ENCODE data around the gene ANK3.

Gene ANK3

DNA sequence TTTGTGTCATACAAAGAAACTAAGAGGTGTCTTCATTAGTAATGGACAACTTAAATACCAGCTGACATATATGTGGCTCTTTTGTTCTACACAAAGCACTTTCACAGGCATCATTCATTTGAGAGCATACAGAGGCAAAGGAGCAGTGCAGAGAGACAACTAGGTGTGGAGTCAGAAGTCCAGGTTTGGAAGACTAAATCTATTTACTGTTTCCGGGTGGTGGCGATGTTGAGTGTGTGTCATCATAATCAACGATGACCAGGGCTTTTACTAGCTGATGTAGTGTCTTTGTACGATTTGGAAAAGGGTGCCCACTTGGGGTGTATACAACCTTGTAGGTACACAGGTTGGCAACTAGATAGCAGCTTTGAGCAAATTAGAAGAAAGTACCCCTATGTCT, 287.9 kb downstream of the ANK3 start:
- Histone ChIP-seq H3K36me3 (ENCODE audit: control insufficient read depth in 1 of 2, insufficient read depth in 2 of 2, low read length in 2 of 2) (peaks cover 0 to 3% of the 10 kb centered on the region in 2 experiments), H2BK5ac (ENCODE audit: low read depth, low read length, poor library complexity) (no peak overlapping the region), H3K79me1 (ENCODE audit: low read length) (peaks cover 2% of the 10 kb centered on the region), H4K91ac (ENCODE audit: low read depth, low read length) (no peak overlapping the region), H2AFZ (ENCODE audit: insufficient read depth, low read length, poor library complexity) (no peak overlapping the region), H3K23ac (ENCODE audit: low read length) (no peak overlapping the region), H3K4me2 (ENCODE audit: low read length) (no peak overlapping the region), H3K4me3 (ENCODE audit: low read depth, low read length) (no peak overlapping the region), H2BK120ac (ENCODE audit: insufficient read depth, low read length, poor library complexity) (no peak overlapping the region), H3K14ac (ENCODE audit: low read length) (no peak overlapping the region), H3K9ac (ENCODE audit: low read length) (no peak overlapping the region), H3K9me3 (ENCODE audit: insufficient read depth, low read depth, low read length) (no peaks in the 10 kb centered on the region), H4K12ac (ENCODE audit: low read depth, low read length) (no peak overlapping the region), H3K27ac (ENCODE audit: low read depth, low read length) (no peak overlapping the region), H3K79me2 (ENCODE audit: control insufficient read depth, insufficient read depth, low read length, poor library complexity) (no peaks in the 10 kb centered on the region), H3K4ac (ENCODE audit: low read depth, low read length) (no peak overlapping the region), H2AK5ac (ENCODE audit: low read length) (no peak overlapping the region), H4K8ac (ENCODE audit: low read depth, low read length) (no peak overlapping the region), H3K18ac (ENCODE audit: low read length) (no peak overlapping the region), H3K4me1 (ENCODE audit: control insufficient read depth in 1 of 2, insufficient read depth in 2 of 2, low read length in 2 of 2) (no peaks in the 10 kb centered on the region), H2BK12ac (ENCODE audit: low read length) (peak overlapping the region; percentile 58), H3K27me3 (ENCODE audit: insufficient read depth, low read length) (no peaks in the 10 kb centered on the region)
- WGBS (ENCODE audit: extremely low coverage, insufficient coverage, insufficient read length) = no CpG with 5 or more reads among the region's 4 CpGs
- DNase-seq = no peak

DNA sequence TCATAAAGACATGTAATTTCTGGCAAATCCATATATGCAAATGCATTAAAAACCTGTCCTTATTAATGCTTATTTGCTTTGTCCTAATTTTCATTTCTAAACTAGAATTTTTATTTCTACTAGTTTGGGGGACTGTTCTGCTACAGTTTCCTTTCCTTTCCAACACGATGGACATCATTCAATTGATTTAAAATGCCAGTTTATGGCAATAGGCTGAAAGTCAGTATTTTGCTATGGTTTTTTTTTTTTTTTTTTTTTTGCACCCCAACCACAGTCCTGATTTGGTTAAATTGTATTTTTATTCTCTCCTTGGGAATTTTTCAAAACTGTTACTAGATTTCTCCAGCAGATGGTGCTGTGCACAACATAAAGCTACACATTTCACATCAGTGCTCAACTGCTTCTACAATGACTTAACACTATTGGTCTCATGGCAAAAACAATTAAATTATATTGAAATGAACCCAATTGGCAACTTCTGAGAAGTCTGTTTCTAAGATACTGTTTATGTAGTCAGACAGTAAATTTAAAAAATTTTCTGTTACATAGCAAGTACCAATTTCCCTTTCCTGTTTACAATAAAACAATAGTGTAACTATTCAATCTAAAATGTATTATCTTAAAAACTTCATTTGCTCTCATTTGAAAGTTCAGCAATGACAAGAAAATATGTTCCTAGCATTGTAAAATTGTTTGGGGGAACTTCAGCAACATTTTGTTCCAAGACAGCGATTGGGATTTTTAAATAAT, 289.5 kb downstream of the ANK3 start:
- no CpG with 5 or more reads among the region's 2 CpGs for WGBS (ENCODE audit: extremely low coverage, insufficient coverage, insufficient read length)
- Histone ChIP-seq H3K14ac (ENCODE audit: low read length) (no peak overlapping the region), H4K12ac (ENCODE audit: low read depth, low read length) (no peak overlapping the region), H3K23ac (ENCODE audit: low read length) (no peak overlapping the region), H3K36me3 (ENCODE audit: control insufficient read depth in 1 of 2, insufficient read depth in 2 of 2, low read length in 2 of 2) (peaks cover 0 to 3% of the 10 kb centered on the region in 2 experiments), H3K9me3 (ENCODE audit: insufficient read depth, low read depth, low read length) (no peaks in the 10 kb centered on the region), H3K4ac (ENCODE audit: low read depth, low read length) (no peak overlapping the region), H3K18ac (ENCODE audit: low read length) (no peak overlapping the region), H2AK5ac (ENCODE audit: low read length) (no peak overlapping the region), H4K91ac (ENCODE audit: low read depth, low read length) (no peak overlapping the region), H3K79me1 (ENCODE audit: low read length) (peaks cover 2% of the 10 kb centered on the region), H2BK12ac (ENCODE audit: low read length) (no peak overlapping the region), H4K8ac (ENCODE audit: low read depth, low read length) (no peak overlapping the region), H3K9ac (ENCODE audit: low read length) (no peak overlapping the region), H3K4me1 (ENCODE audit: control insufficient read depth in 1 of 2, insufficient read depth in 2 of 2, low read length in 2 of 2) (no peaks in the 10 kb centered on the region), H3K27me3 (ENCODE audit: insufficient read depth, low read length) (no peaks in the 10 kb centered on the region), H2AFZ (ENCODE audit: insufficient read depth, low read length, poor library complexity) (no peak overlapping the region), H3K27ac (ENCODE audit: low read depth, low read length) (no peak overlapping the region), H2BK5ac (ENCODE audit: low read depth, low read length, poor library complexity) (no peak overlapping the region), H3K79me2 (ENCODE audit: control insufficient read depth, insufficient read depth, low read length, poor library complexity) (no peaks in the 10 kb centered on the region), H3K4me3 (ENCODE audit: low read depth, low read length) (no peak overlapping the region), H2BK120ac (ENCODE audit: insufficient read depth, low read length, poor library complexity) (no peak overlapping the region), H3K4me2 (ENCODE audit: low read length) (no peak overlapping the region)
- DNase-seq = peak; percentile 7 to 90

DNA sequence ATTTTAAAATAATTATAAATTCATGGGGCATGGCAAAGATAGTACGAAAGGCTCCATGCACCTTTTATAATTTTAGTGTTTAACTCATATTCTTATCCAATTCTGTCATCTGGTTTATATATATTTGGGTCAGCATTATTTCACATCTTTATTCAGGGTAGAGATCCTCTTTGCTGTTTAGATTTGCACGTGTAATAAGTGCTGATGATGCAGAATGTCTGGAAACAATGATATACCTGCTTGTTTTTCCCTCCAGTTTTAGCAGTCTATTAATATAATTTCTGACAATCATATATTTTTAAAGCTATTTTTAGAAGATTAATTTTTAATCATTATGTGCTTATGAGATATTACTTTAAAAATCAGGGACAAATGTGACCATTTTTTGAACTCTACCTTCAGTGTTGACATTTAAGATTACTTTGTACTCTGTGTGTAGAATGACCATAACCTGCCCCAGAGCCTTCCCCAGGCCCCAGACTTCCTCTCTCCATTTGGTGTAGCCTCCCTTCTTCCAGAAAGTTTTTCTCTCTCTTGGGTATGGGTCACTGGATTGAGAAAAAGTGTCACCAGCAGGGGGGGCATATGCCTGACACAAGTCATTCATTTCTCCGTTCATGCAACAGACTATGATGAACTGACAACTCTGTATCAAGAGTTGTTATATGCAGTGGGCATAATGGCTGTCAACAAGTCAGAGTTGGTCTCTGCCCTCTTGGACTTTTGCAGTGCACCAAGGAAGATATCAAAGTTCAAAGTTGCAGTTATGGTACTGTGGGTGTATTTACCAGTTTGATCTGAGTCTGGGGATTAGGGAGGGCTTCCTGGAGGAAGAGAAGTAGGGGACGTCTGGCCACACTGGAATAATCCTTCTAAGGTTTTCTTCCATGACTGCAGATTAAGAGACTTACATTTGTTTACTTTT, 290.7 kb downstream of the ANK3 start:
- H3K9me3 ChIP-seq (ENCODE audit: insufficient read depth, low read depth, low read length) = no peaks in the 10 kb centered on the region
- H4K12ac ChIP-seq (ENCODE audit: low read depth, low read length) = no peak overlapping the region
- no peaks in the 10 kb centered on the region for H3K27me3 ChIP-seq (ENCODE audit: insufficient read depth, low read length)
- no peak overlapping the region for H3K27ac ChIP-seq (ENCODE audit: low read depth, low read length)
- WGBS (ENCODE audit: extremely low coverage, insufficient coverage, insufficient read length) = no CpG with 5 or more reads among the region's 4 CpGs
- no peak overlapping the region for H3K4me3 ChIP-seq (ENCODE audit: low read depth, low read length)
- no peak overlapping the region for H3K4me2 ChIP-seq (ENCODE audit: low read length)
- H4K8ac ChIP-seq (ENCODE audit: low read depth, low read length) = no peak overlapping the region
- no peak overlapping the region for H2BK5ac ChIP-seq (ENCODE audit: low read depth, low read length, poor library complexity)
- no peak overlapping the region for H4K91ac ChIP-seq (ENCODE audit: low read depth, low read length)
- H3K9ac ChIP-seq (ENCODE audit: low read length) = no peak overlapping the region
- no peak overlapping the region for H2AK5ac ChIP-seq (ENCODE audit: low read length)
- H3K4me1 ChIP-seq (ENCODE audit: control insufficient read depth in 1 of 2, insufficient read depth in 2 of 2, low read length in 2 of 2) = no peaks in the 10 kb centered on the region
- peaks cover 2% of the 10 kb centered on the region for H3K79me1 ChIP-seq (ENCODE audit: low read length)
- H3K79me2 ChIP-seq (ENCODE audit: control insufficient read depth, insufficient read depth, low read length, poor library complexity) = no peaks in the 10 kb centered on the region
- DNase-seq = peak; percentile 1 to 52
- no peak overlapping the region for H3K4ac ChIP-seq (ENCODE audit: low read depth, low read length)
- peaks cover 0 to 3% of the 10 kb centered on the region in 2 experiments for H3K36me3 ChIP-seq (ENCODE audit: control insufficient read depth in 1 of 2, insufficient read depth in 2 of 2, low read length in 2 of 2)
- no peak overlapping the region for H2AFZ ChIP-seq (ENCODE audit: insufficient read depth, low read length, poor library complexity)
- H3K23ac ChIP-seq (ENCODE audit: low read length) = no peak overlapping the region
- no peak overlapping the region for H2BK120ac ChIP-seq (ENCODE audit: insufficient read depth, low read length, poor library complexity)
- H3K18ac ChIP-seq (ENCODE audit: low read length) = no peak overlapping the region
- no peak overlapping the region for H2BK12ac ChIP-seq (ENCODE audit: low read length)
- no peak overlapping the region for H3K14ac ChIP-seq (ENCODE audit: low read length)

DNA sequence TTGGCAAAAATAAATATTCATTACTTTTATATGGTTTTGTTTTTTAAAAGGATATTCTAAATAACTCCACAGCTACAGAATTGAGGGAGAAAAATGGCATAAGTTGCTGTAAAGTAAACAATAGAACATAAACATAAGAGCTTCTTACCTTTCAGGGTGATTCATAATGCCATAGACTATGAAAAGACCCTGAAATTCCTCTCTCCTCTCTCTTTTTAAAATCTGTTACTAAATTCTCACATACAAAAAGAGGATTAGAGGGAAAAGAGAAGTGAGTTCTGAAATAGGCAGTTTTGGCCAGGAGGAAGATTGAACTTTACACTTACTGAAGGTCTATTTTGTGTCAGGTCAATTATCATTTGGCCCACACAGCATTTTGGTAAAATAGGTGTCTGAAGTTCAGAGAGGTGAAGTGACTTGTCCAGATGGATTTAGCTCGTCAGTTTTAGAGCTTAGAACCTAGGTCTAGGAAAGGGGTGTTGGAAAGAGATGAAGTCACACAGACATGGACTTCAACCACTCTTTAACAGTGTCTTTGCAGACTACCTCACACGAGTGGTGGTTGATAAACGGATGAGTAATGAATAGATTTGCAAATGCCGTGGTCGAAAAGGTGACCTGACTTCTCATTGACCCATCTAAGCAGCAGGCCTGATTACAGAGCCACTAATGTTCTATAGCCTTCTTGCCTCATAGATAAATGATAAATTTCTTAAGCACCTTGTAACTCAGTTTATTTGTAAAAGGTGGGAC, 292.7 kb downstream of the ANK3 start:
- Histone ChIP-seq H3K23ac (ENCODE audit: low read length) (no peak overlapping the region), H3K4ac (ENCODE audit: low read depth, low read length) (no peak overlapping the region), H3K79me1 (ENCODE audit: low read length) (peaks cover under 1% of the 10 kb centered on the region), H2BK5ac (ENCODE audit: low read depth, low read length, poor library complexity) (no peak overlapping the region), H3K4me1 (ENCODE audit: control insufficient read depth in 1 of 2, insufficient read depth in 2 of 2, low read length in 2 of 2) (no peaks in the 10 kb centered on the region), H3K4me2 (ENCODE audit: low read length) (no peak overlapping the region), H4K8ac (ENCODE audit: low read depth, low read length) (no peak overlapping the region), H2BK12ac (ENCODE audit: low read length) (no peak overlapping the region), H3K4me3 (ENCODE audit: low read depth, low read length) (no peak overlapping the region), H3K27me3 (ENCODE audit: insufficient read depth, low read length) (no peaks in the 10 kb centered on the region), H3K9me3 (ENCODE audit: insufficient read depth, low read depth, low read length) (no peaks in the 10 kb centered on the region), H3K27ac (ENCODE audit: low read depth, low read length) (no peak overlapping the region), H3K14ac (ENCODE audit: low read length) (no peak overlapping the region), H3K36me3 (ENCODE audit: control insufficient read depth in 1 of 2, insufficient read depth in 2 of 2, low read length in 2 of 2) (peaks cover 0 to 3% of the 10 kb centered on the region in 2 experiments), H3K18ac (ENCODE audit: low read length) (no peak overlapping the region), H3K79me2 (ENCODE audit: control insufficient read depth, insufficient read depth, low read length, poor library complexity) (no peaks in the 10 kb centered on the region), H2AFZ (ENCODE audit: insufficient read depth, low read length, poor library complexity) (no peak overlapping the region), H2AK5ac (ENCODE audit: low read length) (no peak overlapping the region), H3K9ac (ENCODE audit: low read length) (no peak overlapping the region), H2BK120ac (ENCODE audit: insufficient read depth, low read length, poor library complexity) (no peak overlapping the region), H4K12ac (ENCODE audit: low read depth, low read length) (no peak overlapping the region), H4K91ac (ENCODE audit: low read depth, low read length) (no peak overlapping the region)
- no CpG with 5 or more reads among the region's 5 CpGs for WGBS (ENCODE audit: extremely low coverage, insufficient coverage, insufficient read length)
- DNase-seq = no peak

Data from trophoblast cell (in vitro differentiated cells and primary cell).